ENCODE measurements around the gene MEGF6.

Gene MEGF6

DNA sequence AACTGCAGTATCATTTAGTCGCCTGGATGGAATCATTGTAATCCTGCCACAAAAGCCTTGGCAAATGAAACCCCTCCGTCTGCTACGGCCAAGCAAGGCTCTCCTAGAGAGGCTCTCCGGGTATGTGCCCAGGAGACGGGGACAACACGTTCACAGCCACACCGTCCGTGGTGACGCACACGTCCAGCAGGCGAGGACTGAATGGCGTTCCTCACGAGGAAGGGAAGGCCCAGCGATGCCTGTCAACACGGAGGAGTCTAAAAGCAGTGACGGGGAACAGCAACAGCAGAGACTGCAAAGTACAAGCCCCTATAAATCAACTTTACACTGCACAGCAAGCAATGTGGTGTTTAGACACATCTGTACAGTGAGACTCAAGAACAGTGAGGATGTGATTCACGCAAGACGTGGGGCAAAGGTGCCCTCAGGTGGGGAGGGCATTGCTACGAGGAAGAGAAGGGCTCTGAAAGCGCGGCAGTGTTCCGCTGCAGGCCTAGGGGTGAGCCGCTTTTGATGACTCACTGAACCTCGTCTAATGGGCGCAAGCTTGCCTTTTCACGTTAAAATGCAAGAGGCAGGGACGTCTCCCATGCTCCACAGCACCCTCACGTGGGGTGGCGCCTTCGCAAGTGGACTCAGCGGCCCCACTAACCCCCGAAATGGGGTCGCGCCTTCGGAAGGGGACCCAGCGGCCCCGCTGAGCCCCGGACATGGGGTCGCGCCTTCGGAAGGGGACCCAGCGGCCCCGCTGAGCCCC lies 31.8 kb upstream of the MEGF6 start:
- DNase-seq = no peak

DNA sequence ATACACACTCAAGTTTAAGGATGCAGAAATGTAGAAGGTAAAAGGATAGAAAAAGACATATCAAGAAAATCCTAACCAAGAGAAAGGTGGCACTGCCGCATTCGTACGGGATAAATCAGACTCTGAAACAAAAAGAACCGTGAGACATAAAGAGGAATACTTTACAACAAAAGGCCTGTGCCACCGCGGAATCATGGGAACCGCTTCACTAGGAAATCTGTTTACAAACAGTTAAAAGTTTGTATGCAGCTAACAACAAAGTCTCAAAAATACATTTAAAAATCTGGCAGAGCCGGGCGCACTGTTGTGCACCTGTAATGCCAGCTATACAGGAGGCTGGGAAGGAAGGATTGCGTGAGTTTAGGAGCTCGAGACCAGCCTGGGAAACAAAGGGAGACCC lies 30.5 kb upstream of the MEGF6 start:
- no peak for DNase-seq

GRCh38 chr1:3641046-3641760 lies 29.9 kb upstream of the MEGF6 start:
- DNase-seq = no peak

GRCh38 chr1:3640121-3640837 lies 29.0 kb upstream of the MEGF6 start:
- DNase-seq = no peak

DNA sequence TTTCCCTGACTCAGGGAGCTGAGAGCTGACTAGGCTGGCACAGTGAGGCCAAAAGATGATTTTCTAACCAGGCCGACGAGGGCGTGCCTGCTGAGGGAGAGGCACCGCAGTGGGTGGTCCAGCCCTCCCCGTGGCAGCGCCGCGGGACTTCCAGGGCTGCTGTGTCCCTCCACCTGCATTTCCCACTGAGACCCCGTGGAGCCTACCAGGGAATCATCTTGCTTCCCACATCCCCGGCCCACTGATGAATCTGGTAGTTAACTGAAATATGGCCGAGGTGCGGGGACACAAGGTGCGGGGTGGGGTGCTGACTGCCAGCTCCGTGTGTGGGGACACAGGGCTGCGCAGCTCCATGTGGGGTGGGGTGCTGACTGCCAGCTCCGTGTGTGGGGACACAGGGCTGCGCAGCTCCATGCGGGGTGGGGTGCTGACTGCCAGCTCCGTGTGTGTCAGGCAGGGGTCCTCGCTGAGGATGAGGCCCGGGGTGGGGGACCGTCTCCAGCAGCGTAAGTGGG lies 28.1 kb upstream of the MEGF6 start:
- DNase-seq = no peak

DNA sequence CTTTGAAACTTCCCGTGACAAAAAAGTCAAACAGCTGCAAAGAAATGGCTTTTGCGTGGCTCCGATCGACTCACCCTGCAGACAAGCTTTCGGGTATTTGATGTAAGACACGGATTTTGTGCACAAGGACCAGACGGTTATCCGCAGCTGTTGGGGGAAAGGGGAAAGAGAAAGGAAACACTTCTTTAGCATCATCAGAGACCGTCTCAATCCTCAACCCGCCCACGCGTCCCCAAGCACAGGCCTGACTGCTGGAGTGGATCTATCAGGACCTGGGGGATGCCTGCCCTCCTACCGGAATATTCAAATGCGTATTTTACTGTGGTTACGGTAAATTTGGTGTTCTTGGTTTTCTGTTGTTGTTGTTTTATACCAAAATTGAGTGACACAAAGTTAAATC lies 27.4 kb upstream of the MEGF6 start:
- DNase-seq = no peak

DNA sequence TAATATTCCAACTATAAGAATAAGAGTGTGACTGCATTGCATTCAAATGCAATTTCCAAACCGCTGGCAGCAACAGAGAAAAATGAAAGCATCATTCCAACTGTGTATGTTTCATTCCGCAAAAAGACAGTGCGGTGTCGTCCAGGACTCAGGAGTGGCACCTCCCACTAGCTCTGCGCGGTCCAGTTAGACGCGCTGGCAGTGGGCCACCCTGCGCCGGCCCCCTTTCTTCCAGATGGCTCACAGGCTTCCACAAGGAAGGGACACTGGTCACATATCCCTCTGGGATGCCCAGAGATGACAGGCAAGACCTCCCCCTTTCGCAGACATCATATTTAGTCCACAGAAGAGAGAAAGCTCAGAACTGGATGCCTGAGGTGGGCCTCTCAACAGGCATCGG lies 26.7 kb upstream of the MEGF6 start:
- no peak for DNase-seq

GRCh38 chr1:3636531-3636930 lies 25.2 kb upstream of the MEGF6 start:
- no peak for DNase-seq

GRCh38 chr1:3636080-3636479 lies 24.8 kb upstream of the MEGF6 start:
- no peak for DNase-seq

DNA sequence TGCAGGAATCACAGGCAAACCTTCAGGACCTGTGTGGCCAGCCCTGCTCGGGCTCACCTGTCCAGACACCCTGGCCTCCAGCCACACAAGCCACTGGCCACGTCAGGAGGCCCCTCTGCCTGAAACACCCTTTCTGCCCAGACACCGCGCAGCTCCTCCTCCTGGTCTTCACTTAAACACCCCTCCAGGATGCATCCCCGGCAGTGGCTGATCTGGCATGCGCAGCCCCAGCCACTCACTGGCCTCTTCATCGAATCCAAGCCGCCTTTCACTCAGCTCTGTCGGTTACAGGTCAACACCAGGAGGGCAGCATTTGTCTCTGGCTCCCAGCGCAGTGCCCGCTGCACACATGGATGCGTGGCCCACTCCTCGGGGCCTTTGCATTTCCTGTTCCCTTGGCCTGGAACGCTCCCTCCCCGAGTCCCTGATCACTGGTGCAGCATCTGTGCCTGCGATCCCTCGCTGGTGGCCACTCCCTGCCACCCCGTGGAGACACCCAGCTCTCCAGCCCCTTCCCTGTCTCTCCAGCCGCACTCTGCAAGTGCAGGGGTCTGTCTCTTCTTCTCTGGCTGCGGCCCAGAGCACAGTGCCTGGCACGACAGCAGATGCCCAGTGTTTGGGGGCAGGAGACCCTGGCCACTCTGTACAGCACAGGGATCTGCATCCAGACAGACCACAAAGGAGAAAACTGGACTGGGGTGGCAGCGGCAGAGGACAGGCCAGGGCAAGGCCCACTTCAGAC lies 22.9 kb upstream of the MEGF6 start:
- DNase-seq = no peak

- no peak for DNase-seq
These were observed 22.2 kb upstream of the MEGF6 start for GRCh38 chr1:3633344-3634058.

GRCh38 chr1:3632716-3633343 lies 21.5 kb upstream of the MEGF6 start:
- DNase-seq = no peak

DNA sequence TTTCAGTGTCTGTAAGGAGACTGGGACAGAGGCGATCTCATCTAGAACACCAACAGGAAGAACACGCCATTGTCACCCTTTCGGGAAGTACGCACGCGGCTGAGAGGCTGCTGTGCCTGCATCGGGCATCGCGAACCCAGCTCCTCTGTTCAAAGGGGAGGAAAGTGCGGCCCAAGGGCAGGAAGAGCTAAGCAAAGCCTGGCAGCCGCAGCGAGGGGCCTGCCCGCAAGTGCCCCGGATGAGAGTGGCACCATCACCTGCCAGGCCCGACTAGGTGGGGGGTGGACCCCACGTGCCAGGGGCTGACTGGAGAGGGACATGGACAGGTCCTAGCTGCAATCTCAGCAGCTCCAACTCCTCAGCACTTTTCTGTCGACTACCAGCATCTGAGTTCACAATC lies 21.0 kb upstream of the MEGF6 start:
- no peak for DNase-seq

DNA sequence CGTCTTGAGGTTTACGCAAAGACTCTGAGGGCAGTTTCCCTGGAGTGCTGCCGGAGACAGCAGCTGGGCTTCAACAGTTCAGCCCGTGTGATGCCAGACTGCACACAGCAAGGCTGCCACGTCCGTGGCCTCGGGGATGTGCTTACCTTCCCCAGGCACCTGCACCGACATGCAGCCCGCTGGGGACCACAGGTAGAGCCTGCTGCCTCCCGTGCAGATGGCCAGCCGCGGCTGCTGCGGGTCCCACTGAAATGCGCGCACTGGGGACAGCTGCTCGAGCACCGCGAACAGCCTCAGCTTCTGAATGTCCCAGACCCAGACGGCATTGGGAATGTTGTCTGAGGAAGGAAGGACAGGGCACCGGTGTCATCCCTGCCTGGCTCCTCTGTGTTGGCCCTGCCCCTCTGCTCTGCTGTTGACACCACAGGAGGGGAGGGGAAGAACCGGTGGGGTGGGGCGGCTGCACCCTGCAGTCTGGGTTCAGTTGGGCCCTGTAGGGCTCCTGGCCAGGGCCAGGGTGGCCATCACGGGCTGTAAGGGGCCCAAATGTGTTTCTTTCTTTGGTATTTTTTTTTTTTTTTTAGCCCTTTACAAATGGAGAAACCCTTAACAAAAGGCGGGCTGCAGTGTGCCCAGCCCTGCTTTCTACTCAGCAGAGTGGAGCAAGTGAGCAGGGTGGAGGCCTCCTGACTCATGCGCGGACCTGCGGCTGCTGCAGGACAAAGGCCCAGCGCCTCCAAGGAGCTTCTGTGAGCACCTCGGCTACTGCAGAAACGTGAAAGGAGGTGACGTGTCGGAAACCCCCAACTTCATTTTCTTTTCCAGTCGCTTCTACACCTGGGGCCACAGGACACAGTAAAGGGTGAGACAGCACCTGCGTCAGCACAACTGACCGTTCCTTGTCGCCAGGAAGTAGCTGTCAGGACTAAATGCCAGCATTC lies 20.3 kb upstream of the MEGF6 start:
- DNase-seq = no peak

DNA sequence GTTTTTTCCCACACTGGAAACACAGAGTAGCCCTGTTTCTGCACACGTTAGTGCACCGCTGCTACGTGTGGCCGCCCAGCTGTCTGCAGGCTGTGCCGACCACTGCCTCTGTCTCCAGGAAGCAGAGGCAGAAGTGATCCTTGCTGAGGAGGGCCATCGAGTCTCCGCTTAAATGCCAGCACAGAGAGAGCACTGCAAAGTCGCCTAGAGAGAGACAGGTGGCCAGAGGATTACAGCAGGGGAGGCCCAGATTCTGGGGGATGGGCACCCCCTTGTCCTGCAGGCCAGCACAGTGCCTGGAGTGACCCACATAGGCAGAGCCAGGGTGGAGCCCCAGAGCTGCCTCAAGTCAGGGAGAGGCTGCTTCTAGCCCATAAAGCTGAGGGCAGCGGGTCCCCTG lies 19.6 kb upstream of the MEGF6 start:
- DNase-seq = no peak

DNA sequence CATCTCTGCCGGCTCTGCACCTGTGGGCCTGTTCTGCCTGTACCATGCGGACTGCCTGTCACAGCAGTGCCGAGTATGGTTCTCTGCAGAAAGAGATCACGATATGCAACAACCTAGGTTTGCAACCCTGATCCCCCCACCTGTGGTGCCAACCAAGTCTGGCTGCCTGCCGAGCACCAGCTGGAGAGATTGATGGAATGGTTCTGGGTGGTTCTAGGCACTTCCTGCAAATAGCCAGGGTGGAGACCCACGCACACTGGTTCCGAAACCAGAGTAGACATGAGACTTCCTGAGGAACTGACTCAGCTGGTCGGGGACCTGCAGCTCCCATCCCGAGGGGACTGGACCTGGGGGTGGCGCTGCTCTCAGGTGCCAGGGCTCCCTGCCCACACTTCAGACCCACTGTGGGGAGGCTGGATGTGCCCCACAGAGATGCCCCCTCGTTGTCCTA lies 18.9 kb upstream of the MEGF6 start:
- DNase-seq = no peak

DNA sequence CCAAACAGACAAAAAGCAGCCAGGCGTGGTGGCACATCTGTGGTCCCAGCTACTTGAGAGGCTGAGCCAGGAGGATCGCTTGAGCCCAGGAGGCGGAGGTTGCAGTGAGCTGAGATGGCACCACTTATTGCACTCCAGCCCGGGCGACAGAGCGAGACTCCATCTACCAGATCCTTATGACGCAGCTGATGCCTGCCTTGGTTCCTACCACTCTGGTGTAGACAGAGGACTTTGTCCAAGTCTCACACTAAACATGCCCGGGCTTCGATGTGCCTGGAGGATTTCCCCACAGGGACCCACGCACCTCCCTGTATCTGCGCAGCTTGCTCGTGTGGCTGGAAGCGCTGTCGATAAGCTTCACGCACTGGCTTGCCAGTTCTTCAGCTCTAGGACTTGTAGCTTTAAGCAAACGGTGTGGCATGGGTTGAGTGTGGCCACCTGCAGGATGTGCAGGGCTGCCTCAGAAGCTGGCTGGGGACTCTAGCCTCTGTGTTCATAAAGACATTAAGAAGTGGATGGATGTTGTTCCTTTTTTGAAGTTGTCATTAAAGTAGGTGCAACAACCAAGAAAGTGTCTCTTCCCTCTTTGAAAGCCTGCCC lies 18.4 kb upstream of the MEGF6 start:
- no peak for DNase-seq

GRCh38 chr1:3628445-3628844 lies 17.1 kb upstream of the MEGF6 start:
- DNase-seq = no peak

GRCh38 chr1:3627515-3628253 lies 16.4 kb upstream of the MEGF6 start:
- DNase-seq = no peak
